K562 (cell line): ENCODE data around the gene SEPHS1. TPM values are rescaled to one million over a fixed set of nuclear protein-coding genes. Genes with fewer than 3 reads are reported as not detected.

Experiments used
- ATAC-seq: fragments of 200-7000 bp; cut with Tn5 transposase; 3 replicates; pipeline ENCODE4 v1.9.1; 2020; ENCODE audit warnings: moderate library complexity
- BruUV-seq: library from RNA; stranded (reverse); fragments of 400-500 nt; replicated peaks from 2 replicates; lab custom pipeline; 2021; lab: Mats Ljungman, UMichigan
- CTCF ChIA-PET: fragments of 300-600 bp; formaldehyde crosslinking; extraction: SDS; loops from one replicate; lab custom pipeline; 2021; ENCODE audit warnings: low intra/inter-chr PET ratio; lab: Yijun Ruan, JAX
- POLR2A ChIA-PET: fragments of 300-600, 350-650 bp; sonication (Branson Sonifier 250); formaldehyde crosslinking; extraction: SDS; loops from one replicate; lab custom pipeline; 2021; ENCODE audit warnings: antibody characterized with exemption, inconsistent platforms; lab: Yijun Ruan, JAX
- DNase-seq, 4 experiments: peaks; one replicate each; pipeline versions ENCODE4 v3.0.0 to v3.0.0-alpha.2; 2011 to 2018; ENCODE audit warnings: low spot score in 3 of 4, mixed read lengths in 3 of 4; ENCODE audit errors: extremely low read depth in 1 of 4
- FAIRE-seq: peaks from 2 replicates; lab custom pipeline; 2011; peaks lifted over from hg19 to GRCh38; lab: Jason Lieb, UNC
- H2AFZ ChIP-seq: 2 replicates; pipeline ENCODE4 v1.6.0; 2011; ENCODE audit warnings: low read depth, low read length, control low read depth, inconsistent platforms
- H3K27ac ChIP-seq: fragments of 200-600 bp; 3 replicates; pipeline ENCODE4 v1.8.0; 2011; ENCODE audit warnings: low read depth, mild to moderate bottlenecking, control low read depth, inconsistent platforms, low read length, moderate library complexity, mixed read lengths; ENCODE audit errors: extremely low read depth
- H3K27me3 ChIP-seq, 2 experiments: fragments of 300-600 bp in 1 of 2; 2 replicates in 1 of 2; 3 replicates in 1 of 2; pipeline versions ENCODE4 v1.6.0 to v1.8.0; 2011; ENCODE audit warnings: inconsistent platforms in 2 of 2, low read length in 2 of 2, mild to moderate bottlenecking in 1 of 2, mixed read lengths in 1 of 2, moderate library complexity in 1 of 2; ENCODE audit not compliant: control insufficient read depth in 2 of 2, insufficient read depth in 2 of 2
- H3K36me3 ChIP-seq: fragments of 300-600 bp; 3 replicates; pipeline ENCODE4 v1.8.0; 2011; ENCODE audit warnings: mild to moderate bottlenecking, low read length, inconsistent platforms; ENCODE audit not compliant: control insufficient read depth, insufficient read depth
- H3K4me1 ChIP-seq, 2 experiments: fragments of 200-600 bp in 1 of 2; replicated peaks in 1 of 2; 2 replicates in 1 of 2; 3 replicates in 1 of 2; pipeline versions ENCODE4 v1.5.1 to v1.8.0; 2011; ENCODE audit warnings: inconsistent platforms in 2 of 2, low read length in 2 of 2, mild to moderate bottlenecking in 1 of 2, mixed read lengths in 1 of 2, moderate library complexity in 1 of 2; ENCODE audit not compliant: control insufficient read depth in 2 of 2, insufficient read depth in 2 of 2
- H3K4me2 ChIP-seq: 2 replicates; pipeline ENCODE4 v1.6.1; 2011; ENCODE audit warnings: low read length, control low read depth, inconsistent platforms, mixed read lengths; ENCODE audit not compliant: insufficient read depth
- H3K4me3 ChIP-seq: fragments of 200-600 bp; sonication (generic), shearing (Covaris generic); 2 replicates; pipeline ENCODE4 v1.5.1; 2016; ENCODE audit warnings: control low read depth, inconsistent platforms
- H3K79me2 ChIP-seq: fragments of 200-600 bp; 3 replicates; pipeline ENCODE4 v1.8.0; 2011; ENCODE audit warnings: low read length, inconsistent platforms; ENCODE audit not compliant: control insufficient read depth, insufficient read depth
- H3K9ac ChIP-seq, 2 experiments: 2 replicates each; pipeline versions ENCODE4 v1.6.0 to v1.6.1; 2011; ENCODE audit warnings: low read depth in 2 of 2, low read length in 2 of 2, control low read depth in 1 of 2, inconsistent platforms in 1 of 2, mild to moderate bottlenecking in 1 of 2, mixed read lengths in 1 of 2; ENCODE audit not compliant: insufficient read depth in 1 of 2
- H3K9me1 ChIP-seq: one replicate; pipeline ENCODE4 v1.6.0; 2011; ENCODE audit warnings: inconsistent platforms, mild to moderate bottlenecking, low read length, moderate library complexity; ENCODE audit not compliant: control insufficient read depth, insufficient read depth
- H3K9me3 ChIP-seq: replicated peaks from 2 replicates; pipeline ENCODE4 v1.5.1; 2011; ENCODE audit warnings: low read depth, low read length, inconsistent platforms; ENCODE audit not compliant: control insufficient read depth, insufficient read depth
- H4K20me1 ChIP-seq: replicated peaks from 2 replicates; pipeline ENCODE4 v1.6.1; 2011; ENCODE audit warnings: low read length, inconsistent platforms, mixed read lengths; ENCODE audit not compliant: control insufficient read depth, insufficient read depth
- C11orf30 ChIP-seq: fragments of 450-650 bp; IDR thresholded peaks from 2 replicates; pipeline ENCODE4 v1.6.1; 2016; ENCODE audit warnings: low read depth, mild to moderate bottlenecking
- CTBP1 ChIP-seq: fragments of 450-650 bp; IDR thresholded peaks from 2 replicates; pipeline ENCODE4 v1.6.1; 2016; ENCODE audit warnings: borderline replicate concordance
- DACH1 ChIP-seq: fragments of 450-650 bp; IDR thresholded peaks from 2 replicates; pipeline ENCODE4 v1.6.1; 2018; ENCODE audit not compliant: partially characterized antibody
- EGR1 ChIP-seq: fragments of 450-650 bp; conservative IDR thresholded peaks from 2 replicates; pipeline ENCODE4 v1.6.1; 2017; ENCODE audit warnings: mild to moderate bottlenecking
- ELF2 ChIP-seq: fragments of 250-450 bp; sonication (Bioruptor Pico); IDR thresholded peaks from 2 replicates; pipeline ENCODE4 v1.5.0; 2021; ENCODE audit warnings: mild to moderate bottlenecking
- FOXA3 ChIP-seq, 2 experiments: fragments of 450-650 bp in 1 of 2; sonication (generic) in 1 of 2; formaldehyde crosslinking; IDR thresholded peaks in 1 of 2; conservative IDR thresholded peaks in 1 of 2; 2 replicates each; pipeline versions ENCODE4 v1.4.0 to v1.8.0; 2020 to 2022; ENCODE audit warnings: mild to moderate bottlenecking in 2 of 2, missing genetic modification reagents in 1 of 2
- FOXP4 ChIP-seq: sonication (generic); formaldehyde crosslinking; IDR thresholded peaks from 2 replicates; pipeline ENCODE4 v1.8.0; 2022; ENCODE audit warnings: mild to moderate bottlenecking, missing genetic modification reagents, borderline replicate concordance
- HDAC1 ChIP-seq, 2 experiments: fragments of 450-650 bp; IDR thresholded peaks; 2 replicates each; pipeline ENCODE4 v1.6.1; 2016 to 2017; ENCODE audit warnings: inconsistent platforms in 1 of 2, mild to moderate bottlenecking in 1 of 2, moderate library complexity in 1 of 2
- MAFG ChIP-seq: fragments of 450-650 bp; conservative IDR thresholded peaks from 2 replicates; pipeline ENCODE4 v1.6.1; 2016; ENCODE audit warnings: missing genetic modification characterization, missing compliant biosample characterization
- PHTF2 ChIP-seq: fragments of 250-450 bp; sonication (Bioruptor Pico); IDR thresholded peaks from 2 replicates; pipeline ENCODE4 v1.5.0; 2021; ENCODE audit warnings: mild to moderate bottlenecking
- POLR3A ChIP-seq: IDR thresholded peaks from 2 replicates; pipeline ENCODE4 v1.6.1; 2011; ENCODE audit warnings: borderline replicate concordance, mild to moderate bottlenecking, moderate library complexity; ENCODE audit not compliant: insufficient read length, insufficient read depth; ENCODE audit errors: extremely low read depth
- RBM39 ChIP-seq: fragments of 200-400 bp; formaldehyde crosslinking; optimal IDR thresholded peaks from 2 replicates; pipeline ENCODE3; 2018; ENCODE audit warnings: low read depth, low read length
- SMARCC2 ChIP-seq: fragments of 450-650 bp; IDR thresholded peaks from 2 replicates; pipeline ENCODE4 v1.6.1; 2017; ENCODE audit warnings: antibody characterized with exemption, moderate library complexity, mild to moderate bottlenecking, low read depth
- SREBF2 ChIP-seq: sonication (generic); formaldehyde crosslinking; IDR thresholded peaks from 2 replicates; pipeline ENCODE4 v1.4.0; 2020; ENCODE audit warnings: mild to moderate bottlenecking, missing genetic modification reagents
- TSC22D4 ChIP-seq: fragments of 450-650 bp; IDR thresholded peaks from 2 replicates; pipeline ENCODE4 v1.6.1; 2016; ENCODE audit warnings: missing genetic modification characterization, missing biosample characterization, control low read depth
- ZBTB12 ChIP-seq: fragments of 250-450 bp; sonication (Bioruptor Pico); IDR thresholded peaks from 2 replicates; pipeline ENCODE4 v1.4.0; 2020
- ZKSCAN1 ChIP-seq: fragments of 150-350 bp; IDR thresholded peaks from 2 replicates; pipeline ENCODE4 v1.6.1; 2016; ENCODE audit warnings: low read depth, low read length
- ZNF121 ChIP-seq: sonication (generic); formaldehyde crosslinking; conservative IDR thresholded peaks from 2 replicates; pipeline ENCODE4 v1.8.0; 2022; ENCODE audit warnings: missing genetic modification reagents
- ZNF282 ChIP-seq: sonication (generic); formaldehyde crosslinking; IDR thresholded peaks from 2 replicates; pipeline ENCODE4 v1.8.1; 2023; ENCODE audit warnings: missing genetic modification reagents
- ZNF316 ChIP-seq: fragments of 450-650 bp; IDR thresholded peaks from 2 replicates; pipeline ENCODE4 v1.6.1; 2016
- WGBS: fragments of 100-300 bp; shearing (Covaris generic); methylation state at CpG from one replicate; pipeline ENCODE4 v1.1.6; 2016; ENCODE audit warnings: low coverage, mixed read lengths; ENCODE audit not compliant: insufficient coverage; ENCODE audit errors: missing lambda C conversion rate; 5-methylcytosine and 5-hydroxymethylcytosine counted together
- in situ Hi-C: fragments of 300-500 bp; cut with MboI; formaldehyde crosslinking; loops from 4 replicates; pipeline ENCODE4 v1.15.0; 2018; ENCODE audit warnings: inconsistent platforms, mixed read lengths
- intact Hi-C: fragments of 100-400 bp; cut with micrococcal nuclease; formaldehyde crosslinking; loops from 2 replicates; pipeline ENCODE4 v1.14.2; 2022
- polyA plus RNA-seq, 8 experiments: library from polyadenylated mRNA; depleted of rRNA in 4 of 8; stranded (reverse) in 5 of 8; unstranded in 3 of 8; fragments of >200 nt; fragmentation: Nextera tagmentation in 2 of 8; fragmentation: Illumina TruSeq in 1 of 8; extraction: Ambion mirVana in 2 of 8; extraction: Trizol in 1 of 8; gene quantifications; 2 replicates each; pipeline versions ENCODE4 v1.2.1 to v1.2.3, GENCODE V29; 2011 to 2014; ENCODE audit warnings: inconsistent platforms in 1 of 8, missing spikeins in 1 of 8
- total RNA-seq, 7 experiments: library from RNA; depleted of rRNA in 6 of 7; stranded (reverse); fragments of >200 nt in 6 of 7; fragmentation: Illumina TruSeq in 2 of 7; extraction: Trizol in 2 of 7; gene quantifications; 2 replicates each; pipeline versions ENCODE4 v1.2.1 to v1.2.3, GENCODE V29; 2011 to 2021; ENCODE audit warnings: low replicate concordance in 1 of 7
- TF ChIP-seq, protein P1 (sequence below): fragments of 450-650 bp; IDR thresholded peaks from 2 replicates; pipeline ENCODE4 v1.6.1; 2018; ENCODE audit warnings: mild to moderate bottlenecking, low read depth; ENCODE audit not compliant: partially characterized antibody

The SEPHS1 gene
- total and polyA plus RNA-seq, 9 of the 15 experiments (the other 6 are each of a cell fraction or from before 2014, with no cell fraction given): 14.7 to 82.8 (median 41.8) TPM

DNA sequence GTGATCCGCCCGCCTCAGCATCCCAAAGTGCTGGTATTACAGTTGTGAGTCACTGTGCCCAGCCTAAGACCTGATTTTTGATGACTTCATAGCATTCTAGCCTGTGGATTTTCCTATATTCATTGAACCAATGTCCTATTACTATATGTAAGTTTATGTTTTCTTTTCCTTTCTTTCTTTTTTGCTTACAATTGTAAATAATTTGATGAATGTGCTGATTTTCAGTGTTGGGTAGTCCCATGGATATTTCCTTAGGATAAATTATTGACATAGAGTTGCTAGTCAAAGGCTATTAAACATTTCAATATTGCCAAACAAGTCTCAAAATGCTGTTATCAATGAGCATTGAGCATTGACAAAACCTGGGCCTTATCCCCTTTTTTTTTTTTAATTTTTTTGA is 38.3 kb downstream of the SEPHS1 start:
- Histone ChIP-seq H3K79me2 (no peaks in the 10 kb centered on the region), H3K4me2 (no peak overlapping the region), H3K9me3 (no peaks in the 10 kb centered on the region), H4K20me1 (no peaks in the 10 kb centered on the region), H3K36me3 (no peaks in the 10 kb centered on the region), H3K27me3 (no peaks in the 10 kb centered on the region), H3K9ac (no peak overlapping the region), H2AFZ (no peak overlapping the region), H3K4me3 (no peak overlapping the region), H3K27ac (no peak overlapping the region), H3K9me1 (no peaks in the 10 kb centered on the region), H3K4me1 (no peaks in the 10 kb centered on the region; a peak in 1 of 5 replicates)
- in situ Hi-C loops (no loop called here), intact Hi-C loops (loop anchor here (10.0 kb wide), 1 partner anchor 205 kb away; the partner anchor contains the start of gene OPTN)
- WGBS: 52% methylated on average over 2 of the region's 2 CpGs
- CTCF ChIA-PET: no interaction called here
- POLR2A ChIA-PET: interaction anchor here (1.0 to 1.6 kb wide), 2 partner anchors 8 to 10 kb away, joined by 3 to 5 read pairs; partner anchors contain the start of gene PHYH
- FAIRE-seq (no peak), ATAC-seq (no peak), DNase-seq (no peak)
- BruUV-seq: no TSS peak
- TF ChIP-seq DACH1: no peak
- peak; percentile 41 for TF ChIP-seq MAFG (tag)
- no peak for TF ChIP-seq ZKSCAN1
- no peak for TF ChIP-seq FOXP4 (CRISPR knock-in tag)
- no peak for TF ChIP-seq SMARCC2
- no peak for TF ChIP-seq EGR1
- TF ChIP-seq RBM39: no peak
- peak; percentile 72 for TF ChIP-seq ZNF316
- TF ChIP-seq CTBP1: no peak
- TF ChIP-seq PHTF2 (CRISPR knock-in tag): no peak
- TF ChIP-seq TSC22D4: no peak
- TF ChIP-seq ELF2 (CRISPR knock-in tag): no peak
- TF ChIP-seq C11orf30: peak; percentile 46; the same call in 1 of the 2 replicates
- TF ChIP-seq FOXA3 (CRISPR knock-in tag; conservative IDR thresholded peaks at IDR 0.05 in 1 of 2, IDR thresholded peaks at IDR 0.05 in 1 of 2): no peak
- no peak for TF ChIP-seq POLR3A
- TF ChIP-seq, protein P1, sequence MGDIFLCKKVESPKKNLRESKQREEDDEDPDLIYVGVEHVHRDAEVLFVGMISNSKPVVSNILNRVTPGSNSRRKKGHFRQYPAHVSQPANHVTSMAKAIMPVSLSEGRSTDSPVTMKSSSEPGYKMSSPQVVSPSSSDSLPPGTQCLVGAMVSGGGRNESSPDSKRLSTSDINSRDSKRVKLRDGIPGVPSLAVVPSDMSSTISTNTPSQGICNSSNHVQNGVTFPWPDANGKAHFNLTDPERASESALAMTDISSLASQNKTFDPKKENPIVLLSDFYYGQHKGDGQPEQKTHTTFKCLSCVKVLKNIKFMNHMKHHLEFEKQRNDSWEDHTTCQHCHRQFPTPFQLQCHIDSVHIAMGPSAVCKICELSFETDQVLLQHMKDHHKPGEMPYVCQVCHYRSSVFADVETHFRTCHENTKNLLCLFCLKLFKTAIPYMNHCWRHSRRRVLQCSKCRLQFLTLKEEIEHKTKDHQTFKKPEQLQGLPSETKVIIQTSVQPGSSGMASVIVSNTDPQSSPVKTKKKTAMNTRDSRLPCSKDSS: no peak
- TF ChIP-seq ZBTB12: no peak
- TF ChIP-seq SREBF2 (CRISPR knock-in tag): no peak
- no peak for TF ChIP-seq ZNF121 (CRISPR knock-in tag)
- no peak for TF ChIP-seq ZNF282 (CRISPR knock-in tag)
- no peak for TF ChIP-seq HDAC1 (IDR thresholded peaks at IDR 0.05)
